HG03460 (cell line): ENCODE data around the gene RPS6KB2.

ENCODE experiments used
- ATAC-seq: cut with Tn5 transposase; IDR thresholded peaks from one replicate; pipeline ENCODE4 v1.9.1; 2021; ENCODE audit not compliant: unreplicated experiment

RPS6KB2 gene

GRCh38 chr11:67441098-67441563, 12.8 kb downstream of the RPS6KB2 start:
- no peak for ATAC-seq

GRCh38 chr11:67441731-67442351, 13.5 kb downstream of the RPS6KB2 start:
- ATAC-seq, result no peak

- no peak for ATAC-seq
Measured at GRCh38 chr11:67442504-67443404, 14.5 kb downstream of the RPS6KB2 start.

- no peak for ATAC-seq
Measured at GRCh38 chr11:67445515-67445914, 17.2 kb downstream of the RPS6KB2 start.

DNA sequence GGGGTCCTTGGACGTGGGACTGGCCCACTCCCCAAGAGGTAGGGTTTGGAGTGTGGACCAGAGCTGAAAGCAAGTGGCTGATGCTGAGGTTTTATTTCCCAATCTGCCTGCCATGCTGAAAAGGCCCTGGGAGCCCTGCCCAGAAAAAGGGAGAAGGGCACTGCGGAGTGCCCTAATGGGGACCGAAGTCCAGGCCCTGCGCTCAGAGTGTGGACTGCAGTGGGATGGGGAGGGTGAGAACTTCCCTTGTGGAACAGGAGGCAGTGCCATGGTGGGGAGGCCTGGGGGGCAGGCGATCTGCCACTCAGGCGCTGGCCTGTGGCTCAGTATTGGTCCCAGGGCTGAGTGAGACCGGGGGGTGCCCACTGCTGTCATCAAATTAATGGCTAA, 19.9 kb downstream of the RPS6KB2 start:
- ATAC-seq, result no peak

GRCh38 chr11:67449116-67449844, 21.0 kb downstream of the RPS6KB2 start:
- no peak for ATAC-seq

- ATAC-seq, result no peak
Measured at GRCh38 chr11:67450796-67451657, 22.7 kb downstream of the RPS6KB2 start.

GRCh38 chr11:67451658-67451976, 23.3 kb downstream of the RPS6KB2 start:
- no peak for ATAC-seq

DNA sequence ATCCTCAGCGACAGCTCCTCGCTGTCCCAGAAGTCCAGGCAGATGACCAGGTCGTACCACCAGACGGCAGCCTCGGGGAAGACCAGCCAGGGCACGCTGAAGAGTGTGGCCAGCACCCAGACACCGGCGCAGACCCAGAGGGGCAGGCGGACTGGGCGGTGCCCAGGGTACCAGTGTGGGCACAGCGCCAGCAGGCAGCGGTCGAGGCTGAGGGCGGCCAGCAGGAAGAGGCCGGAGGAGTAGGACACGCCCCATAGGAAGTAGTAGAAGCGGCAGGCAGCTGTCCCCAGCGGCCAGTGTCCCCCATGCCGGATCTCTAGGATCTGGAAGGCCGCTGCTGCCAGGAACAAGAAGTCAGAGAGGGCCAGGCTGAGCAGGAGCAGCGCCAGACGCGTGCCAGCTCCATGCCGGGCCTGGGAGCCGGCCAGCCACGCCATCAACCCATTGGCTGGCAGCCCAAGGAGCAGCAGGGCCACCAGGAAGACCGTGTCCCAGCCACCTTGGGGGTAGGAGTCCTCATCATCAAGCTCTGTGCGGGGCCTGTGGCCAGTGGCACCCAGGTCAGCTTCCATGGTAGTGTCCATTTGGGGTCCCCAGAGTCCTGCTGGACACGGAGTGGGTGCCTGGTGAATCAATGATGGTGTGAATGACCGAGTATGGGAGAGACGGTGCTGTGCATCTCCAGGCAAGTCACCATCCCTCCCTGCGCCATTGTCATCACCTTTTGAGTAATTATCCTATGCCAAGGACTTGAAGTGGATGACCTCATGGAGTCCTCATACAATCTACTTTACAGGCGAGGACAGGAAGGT, 24.1 kb downstream of the RPS6KB2 start, which contains the start of gene GPR152:
Gene GPR152, minus strand, starts transcription at position 589 of the 812 bp plus-strand sequence. Its CDS starts 5 bp downstream, at position 584.
- no peak for ATAC-seq

- no peak for ATAC-seq
Measured at GRCh38 chr11:67453816-67454732, 25.8 kb downstream of the RPS6KB2 start.

GRCh38 chr11:67455054-67455453, 26.8 kb downstream of the RPS6KB2 start, which contains the start of gene CABP4:
Gene CABP4, plus strand, starts transcription at chr11:67455354. Its CDS starts 70 bp downstream, at chr11:67455424.
- no peak for ATAC-seq

GRCh38 chr11:67456068-67456705, 27.9 kb downstream of the RPS6KB2 start:
- ATAC-seq, result no peak

DNA sequence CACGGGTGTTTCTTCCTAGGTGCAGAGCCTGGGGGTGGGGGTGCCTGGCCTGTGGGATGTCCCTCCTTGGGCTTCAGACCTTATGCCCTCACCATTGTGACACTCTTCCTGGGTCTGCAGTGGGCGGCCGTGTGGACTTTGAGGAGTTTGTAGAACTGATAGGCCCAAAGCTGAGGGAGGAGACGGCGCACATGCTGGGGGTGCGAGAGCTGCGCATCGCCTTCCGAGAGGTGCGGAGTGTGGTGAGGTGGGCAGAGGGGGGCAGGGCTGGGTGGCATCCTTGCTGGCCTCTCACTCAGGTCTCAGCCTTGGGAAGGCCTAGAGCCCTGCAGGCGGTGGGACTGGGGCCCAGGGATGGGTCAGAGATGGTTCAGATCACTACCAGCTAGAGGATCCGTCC, 29.2 kb downstream of the RPS6KB2 start:
- ATAC-seq, result no peak

DNA sequence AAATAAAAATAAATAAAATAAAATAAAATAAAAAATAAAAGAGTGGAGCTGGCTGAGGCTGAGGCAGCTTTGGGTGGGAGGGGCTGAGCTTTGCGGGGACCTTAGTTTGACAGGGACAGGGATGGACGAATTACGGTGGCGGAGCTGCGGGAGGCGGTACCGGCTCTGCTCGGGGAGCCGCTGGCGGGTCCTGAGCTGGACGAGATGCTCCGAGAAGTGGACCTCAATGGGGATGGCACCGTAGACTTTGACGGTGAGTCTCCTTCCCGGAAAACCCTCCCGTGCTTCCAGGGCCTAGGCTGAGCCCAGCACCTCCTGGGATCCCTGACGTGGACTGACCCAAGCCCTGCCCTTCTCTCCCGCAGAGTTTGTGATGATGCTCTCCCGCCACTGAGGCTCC, 30.0 kb downstream of the RPS6KB2 start:
- no peak for ATAC-seq

GRCh38 chr11:67463186-67463585, 34.9 kb downstream of the RPS6KB2 start:
- no peak for ATAC-seq

GRCh38 chr11:67463680-67464410, 35.6 kb downstream of the RPS6KB2 start:
- ATAC-seq, result no peak

- ATAC-seq, result peak; percentile 47
Measured at GRCh38 chr11:67464411-67465188, 36.3 kb downstream of the RPS6KB2 start.
